Measurements from ENCODE around the gene TBC1D9B.

DNA sequence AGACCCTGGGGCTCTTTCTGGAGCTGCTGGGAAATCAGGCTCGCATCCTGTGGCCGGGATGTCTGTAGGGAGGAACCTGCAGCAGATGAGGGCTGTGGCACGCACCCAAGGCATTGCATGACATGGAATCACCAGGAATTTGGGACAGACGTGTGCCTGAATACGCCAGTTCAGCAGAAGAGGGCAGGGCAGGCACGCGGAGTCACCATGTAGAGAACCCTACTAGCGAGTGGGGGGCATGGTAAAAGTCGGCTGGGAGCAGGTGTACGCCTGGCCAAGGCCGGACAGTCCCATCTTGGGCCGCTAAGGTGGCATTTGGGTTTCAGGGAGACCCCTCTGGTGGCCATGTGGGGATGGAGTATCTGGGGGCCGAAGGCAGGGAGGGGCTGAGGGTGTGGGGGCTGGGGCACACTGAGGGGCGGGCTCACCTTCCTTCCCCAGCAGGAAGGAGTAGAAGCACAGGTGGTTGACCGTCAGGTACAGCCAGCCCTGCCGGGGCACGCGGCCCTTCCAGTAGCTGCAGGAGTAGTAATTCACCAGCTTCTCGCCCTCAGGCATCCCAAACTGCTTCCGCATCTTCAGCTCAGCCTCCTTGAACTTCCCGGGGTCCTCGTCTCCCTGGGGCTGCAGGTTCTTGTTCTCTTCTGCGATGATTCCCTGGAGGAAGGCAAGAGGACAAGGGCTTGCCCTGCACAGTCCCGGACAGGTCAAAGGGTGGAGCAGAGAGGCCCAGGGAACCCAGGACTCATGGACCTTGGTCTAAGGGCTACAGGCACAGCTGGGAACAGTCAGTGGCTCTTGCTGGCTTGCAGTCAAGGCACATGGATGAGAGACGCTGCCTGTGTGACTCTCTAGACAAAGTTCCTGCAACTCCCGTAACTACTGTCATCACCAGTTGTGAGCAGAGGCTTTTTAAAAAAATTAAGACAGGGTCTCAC lies 13.5 kb downstream of the TBC1D9B start:
- TF ChIP-seq CTCF (IDR thresholded peaks at IDR 0.05; ENCODE audit: low read depth, low read length) (no peak), EZH2phosphoT487 (IDR thresholded peaks at IDR 0.05; ENCODE audit: low read depth) (no peak)
